Retinal pigment epithelial cell (primary cell): Measurements from ENCODE around the gene LYZL1.
"Not testable (repeated sequence)": the region's sequence is repeated elsewhere in the genome, so short reads cannot be mapped to it uniquely, and the experiment has no call there.

Experiments
- DNase-seq: peaks from one replicate; pipeline ENCODE4 v3.0.0-alpha.2; 2010; ENCODE audit warnings: low read depth
- H3K4me3 ChIP-seq: 2 replicates; pipeline ENCODE4 v1.5.1; 2011; ENCODE audit warnings: mild to moderate bottlenecking, low read length, control low read depth, moderate library complexity
- TF ChIP-seq, protein P1 (sequence below): conservative IDR thresholded peaks from 2 replicates; pipeline ENCODE4 v1.5.1; 2011; ENCODE audit warnings: low read depth, low read length, control low read depth, inconsistent platforms

LYZL1 gene

DNA sequence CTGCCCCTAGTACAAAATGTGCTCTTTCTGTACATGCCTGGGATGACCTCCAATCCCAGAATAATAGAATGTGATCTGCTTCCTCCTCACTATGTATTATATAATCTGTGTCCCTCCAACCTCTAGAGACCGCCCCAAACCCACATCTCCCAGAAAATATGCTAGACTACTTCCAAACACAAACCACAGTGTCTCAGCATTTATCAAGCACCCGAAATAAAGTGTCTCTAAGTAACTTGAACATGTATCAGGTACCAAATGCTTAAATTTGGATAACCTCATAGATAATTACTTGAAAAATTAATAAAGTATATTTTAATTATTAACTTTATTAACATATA is 16.1 kb downstream of the LYZL1 start:
- no peak overlapping the region for H3K4me3 ChIP-seq
- no peak for DNase-seq
- TF ChIP-seq, protein P1, sequence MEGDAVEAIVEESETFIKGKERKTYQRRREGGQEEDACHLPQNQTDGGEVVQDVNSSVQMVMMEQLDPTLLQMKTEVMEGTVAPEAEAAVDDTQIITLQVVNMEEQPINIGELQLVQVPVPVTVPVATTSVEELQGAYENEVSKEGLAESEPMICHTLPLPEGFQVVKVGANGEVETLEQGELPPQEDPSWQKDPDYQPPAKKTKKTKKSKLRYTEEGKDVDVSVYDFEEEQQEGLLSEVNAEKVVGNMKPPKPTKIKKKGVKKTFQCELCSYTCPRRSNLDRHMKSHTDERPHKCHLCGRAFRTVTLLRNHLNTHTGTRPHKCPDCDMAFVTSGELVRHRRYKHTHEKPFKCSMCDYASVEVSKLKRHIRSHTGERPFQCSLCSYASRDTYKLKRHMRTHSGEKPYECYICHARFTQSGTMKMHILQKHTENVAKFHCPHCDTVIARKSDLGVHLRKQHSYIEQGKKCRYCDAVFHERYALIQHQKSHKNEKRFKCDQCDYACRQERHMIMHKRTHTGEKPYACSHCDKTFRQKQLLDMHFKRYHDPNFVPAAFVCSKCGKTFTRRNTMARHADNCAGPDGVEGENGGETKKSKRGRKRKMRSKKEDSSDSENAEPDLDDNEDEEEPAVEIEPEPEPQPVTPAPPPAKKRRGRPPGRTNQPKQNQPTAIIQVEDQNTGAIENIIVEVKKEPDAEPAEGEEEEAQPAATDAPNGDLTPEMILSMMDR: no peak

DNA sequence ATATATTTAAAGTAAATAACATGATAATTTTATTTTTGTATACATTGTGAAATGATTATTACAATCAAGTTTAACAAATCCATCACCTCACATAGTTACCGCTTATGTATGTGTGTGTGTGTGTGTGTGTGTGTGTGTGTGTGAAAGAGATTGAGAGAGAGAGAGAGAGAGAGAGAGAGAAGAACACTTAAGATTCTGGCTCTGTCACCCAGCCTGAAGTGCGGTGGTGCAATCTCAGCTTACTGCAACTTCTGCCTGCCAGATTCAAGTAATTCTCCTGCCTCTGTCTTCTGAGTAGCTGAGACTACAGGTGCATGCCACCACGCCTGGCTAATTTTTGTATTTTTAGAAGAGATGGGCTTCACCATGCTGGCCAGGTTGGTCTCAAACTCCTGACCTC is 17.8 kb downstream of the LYZL1 start:
- TF ChIP-seq, protein P1: no peak
- no peak for DNase-seq
- no peak overlapping the region for H3K4me3 ChIP-seq

DNA sequence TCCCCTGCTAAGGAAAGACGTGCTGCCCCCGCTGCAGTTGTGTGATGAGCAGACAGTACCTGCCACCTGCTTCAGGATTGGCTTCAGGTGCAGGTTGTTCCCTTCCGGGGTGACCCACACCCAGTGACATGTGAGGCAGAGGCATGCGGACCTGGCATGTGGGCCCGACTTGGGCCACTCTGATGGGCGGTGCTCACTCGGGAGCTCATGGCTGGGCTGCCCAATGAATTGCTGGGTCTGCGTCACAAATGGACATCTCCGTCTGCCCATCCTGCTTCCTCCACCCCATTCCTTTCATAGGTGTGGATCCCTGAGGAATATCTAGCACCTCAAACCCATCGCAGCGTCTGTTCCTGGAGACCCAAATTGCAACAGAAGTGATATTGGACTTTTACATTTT is 19.3 kb downstream of the LYZL1 start:
- H3K4me3 ChIP-seq, DNase-seq: not testable (repeated sequence)

DNA sequence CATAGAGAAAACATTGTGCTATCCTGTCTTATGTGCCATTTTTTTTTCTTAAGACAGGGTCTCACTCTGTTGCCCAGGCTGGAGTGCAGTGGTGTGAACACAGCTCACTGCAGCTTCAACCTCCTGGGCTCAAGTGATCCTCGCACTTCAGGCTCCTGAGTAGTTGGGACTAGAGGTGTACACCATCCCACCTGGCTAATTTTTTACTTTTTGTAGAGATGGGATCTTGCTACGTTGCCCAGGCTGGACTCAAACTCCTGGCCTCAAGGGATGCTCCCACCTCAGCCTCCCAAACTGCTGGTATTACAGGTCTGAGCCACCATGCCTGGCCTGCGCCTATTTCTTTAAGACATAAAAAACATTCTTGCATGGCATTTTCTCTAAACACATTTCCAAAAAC is 20.6 kb downstream of the LYZL1 start:
- no peak overlapping the region for H3K4me3 ChIP-seq
- DNase-seq: no peak
- TF ChIP-seq, protein P1: no peak

DNA sequence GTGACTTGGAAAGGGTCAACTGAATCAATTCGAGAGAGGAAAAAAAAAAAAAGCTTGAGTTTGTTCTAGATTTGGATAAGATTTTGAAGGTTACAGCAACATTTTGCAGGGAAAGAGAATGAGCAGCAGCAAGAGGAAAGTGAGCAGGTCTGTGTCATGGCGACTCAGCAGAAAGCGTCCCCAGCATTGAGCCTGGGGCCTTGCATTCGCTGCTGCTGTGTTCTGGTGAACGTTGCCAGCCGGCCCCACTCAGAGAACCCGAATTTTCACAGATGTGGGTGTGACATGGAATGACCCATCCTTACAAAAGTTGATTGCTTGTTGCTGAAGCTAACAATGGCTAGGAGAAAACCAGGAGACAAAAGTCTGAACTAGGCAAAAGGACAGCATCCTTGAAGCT is 21.6 kb downstream of the LYZL1 start:
- H3K4me3 ChIP-seq, DNase-seq: not testable (repeated sequence)

DNA sequence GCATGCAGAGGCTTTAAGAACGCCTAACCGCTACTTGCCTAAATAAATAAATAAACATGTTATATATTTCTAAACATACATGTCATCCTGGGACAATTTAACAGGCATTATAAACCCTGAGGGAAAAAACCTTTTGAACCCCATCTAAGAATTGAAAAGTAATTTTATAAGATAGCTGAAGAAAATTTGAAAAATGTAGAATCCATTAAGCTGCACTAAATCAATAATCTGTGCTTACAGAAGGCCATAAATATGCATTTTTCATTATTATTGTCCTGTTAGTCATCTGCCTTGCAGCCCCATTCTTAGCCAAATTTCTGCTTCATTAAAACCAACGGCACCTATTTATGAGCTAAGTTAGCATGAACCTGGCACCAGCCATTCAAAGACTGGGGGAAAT is 24.2 kb downstream of the LYZL1 start:
- H3K4me3 ChIP-seq: no peak overlapping the region
- DNase-seq: no peak
- TF ChIP-seq, protein P1: no peak

DNA sequence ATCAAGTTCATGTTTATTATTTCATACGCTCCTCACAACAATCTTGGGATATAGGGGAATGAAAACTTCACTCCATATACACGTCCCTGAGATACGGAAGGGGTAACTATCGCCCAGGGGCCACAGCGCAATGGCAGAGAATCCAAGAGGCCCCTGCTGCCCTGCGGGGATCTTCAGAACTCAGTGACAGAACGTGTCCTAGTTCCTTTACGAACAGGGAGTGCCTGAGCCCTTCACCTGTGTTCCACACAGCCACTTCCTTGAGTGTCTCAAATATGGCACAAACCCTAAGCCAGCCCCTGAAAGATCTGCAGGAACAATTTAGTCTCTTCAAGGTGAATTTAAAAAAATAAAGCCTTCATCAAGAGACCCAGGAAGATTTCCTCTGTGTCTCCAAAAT is 25.9 kb downstream of the LYZL1 start:
- no peak for DNase-seq
- TF ChIP-seq, protein P1: no peak
- no peak overlapping the region for H3K4me3 ChIP-seq

DNA sequence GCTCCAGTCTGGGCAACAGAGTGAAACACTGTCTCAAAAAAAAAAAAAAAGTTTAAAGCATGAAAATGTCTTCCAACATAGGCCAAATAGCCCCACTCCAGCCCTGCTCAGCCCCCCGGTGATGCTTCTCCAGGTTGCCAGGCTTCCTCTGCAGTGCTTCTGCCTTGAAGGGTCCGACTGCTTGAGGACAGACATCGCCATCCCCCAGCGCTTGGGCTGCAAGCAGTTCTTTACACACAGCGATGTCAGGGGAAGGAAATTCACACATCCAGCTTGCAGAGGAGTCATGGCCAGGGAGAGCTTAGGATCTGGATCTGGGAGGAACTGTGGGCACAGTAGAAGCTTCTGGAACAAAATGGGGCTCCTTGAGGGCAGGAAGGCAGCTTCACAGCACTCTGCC is 26.9 kb downstream of the LYZL1 start:
- DNase-seq: no peak
- no peak overlapping the region for H3K4me3 ChIP-seq

More for the DNA sequence above, 26.9 kb downstream of the LYZL1 start:
- TF ChIP-seq, protein P1: no peak
